HG02798 (cell line): ENCODE data around the gene CITED2.
A peak's percentile ranks its signal among the peaks of the same experiment; 100 is the strongest.
"Not testable (repeated sequence)": the region's sequence is repeated elsewhere in the genome, so short reads cannot be mapped to it uniquely, and the experiment has no call there.

Experiments
- ATAC-seq: cut with Tn5 transposase; IDR thresholded peaks from one replicate; pipeline ENCODE4 v1.9.1; 2021; ENCODE audit warnings: mild to moderate bottlenecking; ENCODE audit not compliant: unreplicated experiment, poor library complexity

CITED2 gene

DNA sequence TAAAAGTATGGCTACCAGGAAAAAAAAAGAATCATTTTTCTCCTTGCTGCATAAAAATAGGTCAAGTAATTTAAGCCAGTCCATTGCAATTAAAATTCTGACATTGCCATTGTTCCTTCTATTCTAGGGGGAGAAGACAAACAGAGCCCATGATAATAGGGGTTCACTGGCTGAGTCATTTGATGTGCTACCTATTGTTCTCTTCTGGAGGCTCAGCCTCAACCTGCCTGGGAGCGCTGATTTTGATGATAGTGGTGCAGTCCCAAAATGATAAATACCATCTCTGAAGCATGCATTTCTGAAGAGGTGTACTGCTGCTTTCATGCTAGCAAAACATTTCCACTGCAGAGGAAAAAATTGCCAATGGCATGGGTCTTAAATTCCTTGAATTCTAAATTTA lies 5.8 kb downstream of the CITED2 start:
- no peak for ATAC-seq

DNA sequence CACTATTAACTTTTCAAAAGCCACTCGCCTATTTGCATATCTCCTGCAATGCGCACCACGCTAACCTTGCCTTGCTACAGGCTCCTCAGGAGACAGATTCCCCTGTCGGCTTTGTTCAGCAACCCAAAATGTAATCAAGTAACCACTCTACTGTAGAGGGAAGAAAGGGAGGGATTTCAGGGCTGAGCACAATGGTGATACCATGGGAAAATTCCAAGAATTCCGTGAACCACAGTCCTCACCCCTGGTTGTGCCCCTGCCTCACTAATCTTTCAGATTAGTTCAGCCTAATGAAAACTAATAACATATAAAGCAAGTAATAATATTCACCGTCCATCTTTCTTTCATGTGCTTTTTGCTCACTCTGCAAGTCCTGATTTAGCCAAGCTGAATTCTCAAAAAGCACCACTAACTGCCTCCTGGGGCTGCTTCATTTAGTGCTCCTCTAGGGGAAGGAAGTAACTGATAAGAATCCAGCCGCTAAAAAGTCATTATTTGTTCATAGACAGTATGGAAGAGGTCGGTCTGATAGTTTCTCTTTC lies 6.6 kb downstream of the CITED2 start:
- no peak for ATAC-seq

DNA sequence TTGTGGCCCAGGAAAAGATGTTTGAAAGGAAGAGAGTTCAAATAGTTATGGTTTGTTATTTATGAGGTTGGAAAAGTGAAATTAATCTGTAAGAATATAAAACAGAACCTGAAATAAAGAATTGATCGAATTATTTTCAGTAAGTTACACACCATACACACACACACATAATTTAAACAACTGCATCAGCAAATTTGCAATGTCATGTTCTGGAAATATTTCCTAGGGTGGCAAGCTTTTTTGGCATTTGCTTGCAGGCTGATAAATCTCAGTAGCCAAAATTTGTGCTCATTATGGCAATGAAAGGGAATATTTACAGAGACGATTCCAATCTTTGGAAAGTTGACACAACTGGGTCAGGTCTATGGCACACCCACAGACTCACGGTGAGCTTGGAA lies 9.5 kb downstream of the CITED2 start:
- no peak for ATAC-seq

DNA sequence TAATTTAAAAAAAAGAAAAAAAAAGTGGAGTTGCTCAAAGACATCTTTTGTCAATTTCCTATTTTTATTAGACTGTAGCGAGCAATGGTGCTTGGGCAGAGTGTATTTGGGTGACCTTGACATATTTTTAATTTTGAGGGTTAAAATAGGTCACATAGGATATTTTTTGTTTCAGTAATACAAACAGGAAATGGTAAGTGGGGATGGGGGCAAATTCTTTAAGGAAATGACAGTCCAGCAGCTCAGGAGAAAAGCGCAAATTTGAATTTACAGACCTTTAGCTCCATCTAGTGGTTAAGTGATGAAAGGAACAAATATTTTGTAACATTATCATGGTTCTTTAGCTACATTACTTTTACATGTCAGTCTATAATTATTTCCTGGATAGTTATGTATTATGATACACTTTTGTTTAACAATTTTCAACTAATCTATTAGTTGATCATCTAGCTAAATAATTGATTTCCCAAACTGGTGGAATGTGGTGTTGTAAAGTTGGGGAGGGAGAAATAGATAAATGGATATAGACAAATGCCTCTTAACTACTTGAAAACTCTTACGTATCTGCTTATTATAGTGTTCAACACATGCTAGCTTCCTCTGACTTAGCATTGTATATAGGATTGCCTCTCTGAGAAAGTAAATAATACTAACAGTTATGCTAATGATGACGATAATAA lies 10.0 kb downstream of the CITED2 start:
- ATAC-seq = peak; percentile 57

DNA sequence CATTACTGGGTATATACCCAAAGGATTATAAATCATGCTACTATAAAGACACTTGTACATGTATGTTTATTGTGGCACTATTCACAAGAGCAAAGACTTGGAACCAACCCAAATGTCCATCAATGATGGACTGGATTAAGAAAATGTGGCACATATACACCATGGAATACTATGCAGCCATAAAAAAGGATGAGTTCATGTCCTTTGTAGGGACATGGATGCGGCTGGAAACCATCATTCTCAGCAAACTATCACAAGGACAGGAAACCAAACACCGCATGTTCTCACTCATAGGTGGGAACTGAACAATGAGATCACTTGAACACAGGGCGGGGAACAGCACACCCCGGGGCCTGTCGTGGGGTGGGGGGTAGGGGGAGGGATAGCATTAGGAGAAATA lies 10.7 kb downstream of the CITED2 start:
- ATAC-seq = not testable (repeated sequence)

DNA sequence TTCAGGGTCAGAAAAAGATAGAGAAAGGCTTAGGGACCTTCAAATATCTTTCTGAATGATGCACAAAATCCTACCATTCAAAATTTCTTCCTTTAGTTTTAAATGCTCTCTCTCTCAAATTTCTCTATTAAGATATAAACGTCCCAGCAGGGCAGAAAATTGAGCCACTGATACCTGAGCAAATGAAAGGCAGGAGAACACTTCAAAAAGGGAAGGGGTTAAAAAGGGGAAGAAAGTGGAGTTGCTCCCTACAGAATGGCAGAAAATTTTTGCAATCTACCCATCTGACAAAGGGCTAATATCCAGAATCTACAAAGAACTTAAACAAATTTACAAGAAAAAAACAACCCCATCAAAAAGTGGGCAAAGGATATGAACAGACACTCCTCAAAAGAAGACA lies 11.3 kb downstream of the CITED2 start:
- ATAC-seq = not testable (repeated sequence)

DNA sequence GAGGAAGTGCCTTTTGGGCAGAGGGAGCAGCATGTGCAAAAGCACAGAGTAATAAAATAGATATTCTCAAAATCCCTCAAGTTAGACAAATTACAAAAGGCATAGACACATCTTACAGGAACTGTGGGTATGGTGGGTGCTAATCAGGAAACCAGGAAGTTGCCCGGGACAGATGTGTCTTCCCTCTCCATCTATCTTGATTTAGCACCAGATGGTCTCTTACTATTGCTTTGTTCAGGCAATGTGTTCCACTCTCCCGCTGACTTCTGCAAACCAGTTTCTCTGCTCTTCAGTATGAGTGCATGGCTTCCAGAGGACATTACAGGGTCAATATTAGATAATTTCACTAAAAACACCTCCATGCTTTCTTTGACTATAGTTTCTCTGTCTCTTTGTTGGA lies 13.2 kb downstream of the CITED2 start:
- no peak for ATAC-seq

DNA sequence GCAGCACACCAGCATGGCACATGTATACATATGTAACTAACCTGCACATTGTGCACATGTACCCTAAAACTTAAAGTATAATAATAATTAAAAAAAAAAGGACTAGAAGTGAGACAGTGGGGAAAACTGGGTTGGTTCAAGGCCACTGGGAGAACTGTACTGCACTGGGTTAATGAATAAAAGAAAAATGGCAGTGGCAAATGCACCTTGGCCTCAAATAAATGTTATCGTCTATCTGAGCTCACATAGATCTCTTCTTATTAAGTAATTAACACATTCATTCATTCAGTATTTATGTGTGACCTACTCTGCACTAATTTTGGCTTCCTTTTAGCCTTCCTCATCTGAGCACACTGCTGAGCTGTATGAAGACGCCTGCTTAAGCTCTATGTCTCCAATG lies 17.5 kb downstream of the CITED2 start:
- no peak for ATAC-seq

DNA sequence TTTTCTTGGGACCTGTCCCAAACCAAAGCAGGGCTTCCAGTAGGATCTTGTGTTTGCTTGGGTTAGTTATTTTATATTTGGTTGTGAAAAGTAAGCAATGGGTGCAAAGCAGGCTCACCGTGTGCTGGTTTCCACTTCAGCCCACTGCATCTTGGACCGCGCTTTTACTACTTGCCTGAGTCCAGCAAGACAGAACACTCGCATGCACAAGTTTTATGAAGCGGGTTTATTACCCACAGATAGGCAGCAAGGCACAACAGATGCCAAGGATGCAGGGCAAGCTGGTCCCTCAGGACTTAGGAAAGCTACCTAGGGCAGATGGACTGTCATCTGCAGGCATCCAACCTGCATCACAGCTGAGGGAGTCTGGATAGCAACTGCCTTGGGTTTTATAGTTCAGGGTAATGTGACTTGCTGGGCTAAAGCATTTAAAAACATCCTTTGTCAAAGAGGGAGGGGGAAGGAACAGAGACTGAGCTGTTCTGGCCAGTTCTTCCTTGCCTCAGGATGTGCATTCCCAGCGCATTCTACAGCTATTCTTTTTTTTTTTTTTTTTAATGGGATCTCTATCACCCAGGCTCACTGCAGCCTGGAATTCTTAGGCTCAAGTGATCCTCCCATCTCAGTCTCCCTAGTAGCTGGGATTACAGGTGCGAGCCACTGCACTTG lies 18.5 kb downstream of the CITED2 start:
- no peak for ATAC-seq

DNA sequence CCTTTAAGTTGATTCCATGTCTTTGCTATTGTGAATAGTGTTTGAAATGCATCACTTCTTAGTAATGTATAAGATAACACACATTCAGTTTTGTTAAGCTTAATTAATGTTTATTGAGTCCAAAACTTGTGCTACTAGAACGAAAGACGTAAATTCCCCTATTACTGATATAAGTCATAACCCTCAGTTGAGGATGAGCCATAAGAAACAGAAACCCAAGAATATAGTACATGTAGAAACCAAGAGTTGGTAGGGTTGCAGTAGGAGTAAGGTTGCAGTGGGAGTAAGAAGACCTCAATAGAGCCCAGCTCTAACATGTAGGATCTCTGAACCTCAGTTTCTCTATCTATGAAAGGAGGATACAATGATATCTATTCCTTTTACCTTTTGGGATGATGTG lies 19.3 kb downstream of the CITED2 start:
- peak; percentile 90 for ATAC-seq

DNA sequence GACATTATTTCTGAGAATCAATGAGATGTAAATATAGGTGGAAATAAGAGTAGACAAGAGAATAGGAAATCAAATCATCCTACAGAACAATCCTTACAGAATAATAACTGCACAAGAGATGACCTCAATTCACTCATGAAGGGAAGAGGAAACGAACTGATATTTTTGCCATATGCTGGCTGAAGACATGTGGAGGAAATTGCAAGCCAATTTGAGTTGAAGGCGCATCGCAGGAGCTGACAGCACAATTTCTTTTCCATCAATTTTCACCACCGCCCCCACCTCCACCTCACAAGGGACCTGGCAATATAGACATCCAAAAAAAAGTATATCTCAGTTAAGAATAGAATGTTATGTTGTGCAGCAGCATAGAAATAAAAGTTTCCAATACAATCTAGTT lies 20.3 kb downstream of the CITED2 start:
- no peak for ATAC-seq

DNA sequence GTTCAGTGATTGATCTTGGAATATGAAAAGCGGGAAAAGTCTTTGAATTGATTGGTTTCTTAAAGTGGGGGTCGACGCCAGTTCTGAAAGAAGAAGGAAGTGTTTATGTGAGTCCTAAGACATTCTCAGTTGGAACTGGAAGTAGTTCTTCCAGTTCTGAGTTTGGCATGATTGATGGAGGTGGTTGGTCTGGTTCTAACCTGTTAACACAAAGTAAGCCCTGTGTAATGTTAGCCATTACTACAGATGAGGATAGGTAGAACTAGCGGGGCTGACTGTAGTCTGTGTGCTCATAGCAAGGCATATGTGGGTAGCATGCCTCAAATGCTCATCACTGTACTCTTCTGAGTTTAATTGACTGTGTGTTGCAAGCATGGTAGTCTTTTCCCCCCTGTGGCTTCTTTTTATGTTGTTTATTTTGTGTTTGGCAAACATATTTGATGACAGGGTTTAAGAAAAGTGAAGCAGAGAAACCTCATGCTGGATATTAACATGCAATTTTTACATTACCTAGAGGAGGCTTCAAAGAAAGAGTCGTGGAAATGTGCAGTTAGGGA lies 24.9 kb downstream of the CITED2 start:
- no peak for ATAC-seq

DNA sequence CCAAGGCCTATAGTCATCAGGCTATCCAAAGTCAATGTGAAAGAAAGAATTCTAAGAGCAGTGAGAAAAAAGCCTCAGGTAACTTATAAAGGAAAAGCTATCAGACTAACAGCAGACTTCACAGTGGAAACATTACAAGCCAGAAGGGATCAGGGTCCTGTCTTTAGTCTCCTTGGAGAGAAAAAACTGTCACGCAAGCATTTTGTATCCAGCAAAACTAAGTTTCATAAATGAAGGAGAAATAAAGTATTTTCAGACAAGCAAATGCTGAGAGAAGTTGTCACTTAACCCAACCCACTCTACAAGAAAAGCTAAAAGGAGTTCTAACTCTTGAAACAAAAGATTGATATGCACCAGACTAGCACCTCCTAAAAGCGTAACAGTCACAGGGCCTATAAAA lies 28.1 kb downstream of the CITED2 start:
- ATAC-seq = no peak

DNA sequence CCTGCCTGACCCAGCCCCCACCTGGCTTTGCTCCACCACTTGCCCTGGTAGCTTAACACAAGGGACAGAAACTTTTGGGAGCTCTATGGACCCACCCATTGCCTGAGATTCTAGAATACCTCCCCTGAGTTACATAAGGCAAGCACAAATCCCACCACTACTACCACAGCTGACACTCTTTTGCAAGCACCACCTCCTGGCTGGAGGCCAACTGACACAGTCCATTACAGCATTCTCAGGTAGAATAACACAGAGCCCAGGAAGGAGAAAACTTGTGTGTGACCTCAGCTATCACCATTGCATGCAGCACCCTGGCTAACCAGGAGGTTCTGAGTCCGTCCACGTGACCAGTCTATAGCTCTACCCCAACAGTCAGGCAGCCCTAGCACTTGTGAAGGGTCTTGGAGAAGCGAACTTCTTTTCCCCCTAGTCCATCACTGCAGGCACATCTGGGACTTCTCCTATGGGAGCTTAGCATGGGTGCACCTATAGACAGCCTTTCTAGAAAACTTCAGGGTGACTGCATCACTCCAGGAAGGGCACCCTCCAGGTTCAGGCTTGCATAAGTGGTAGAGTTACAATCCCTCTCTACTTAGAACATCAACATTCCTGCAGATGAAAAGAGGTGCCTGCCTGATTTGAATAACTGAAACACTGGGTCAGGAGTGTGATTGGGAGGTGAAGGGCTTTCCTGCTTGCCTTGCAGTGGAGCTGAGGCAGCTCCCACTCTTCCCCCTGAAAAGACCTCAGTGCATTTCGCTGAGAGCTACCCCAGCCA lies 30.1 kb downstream of the CITED2 start:
- no peak for ATAC-seq

DNA sequence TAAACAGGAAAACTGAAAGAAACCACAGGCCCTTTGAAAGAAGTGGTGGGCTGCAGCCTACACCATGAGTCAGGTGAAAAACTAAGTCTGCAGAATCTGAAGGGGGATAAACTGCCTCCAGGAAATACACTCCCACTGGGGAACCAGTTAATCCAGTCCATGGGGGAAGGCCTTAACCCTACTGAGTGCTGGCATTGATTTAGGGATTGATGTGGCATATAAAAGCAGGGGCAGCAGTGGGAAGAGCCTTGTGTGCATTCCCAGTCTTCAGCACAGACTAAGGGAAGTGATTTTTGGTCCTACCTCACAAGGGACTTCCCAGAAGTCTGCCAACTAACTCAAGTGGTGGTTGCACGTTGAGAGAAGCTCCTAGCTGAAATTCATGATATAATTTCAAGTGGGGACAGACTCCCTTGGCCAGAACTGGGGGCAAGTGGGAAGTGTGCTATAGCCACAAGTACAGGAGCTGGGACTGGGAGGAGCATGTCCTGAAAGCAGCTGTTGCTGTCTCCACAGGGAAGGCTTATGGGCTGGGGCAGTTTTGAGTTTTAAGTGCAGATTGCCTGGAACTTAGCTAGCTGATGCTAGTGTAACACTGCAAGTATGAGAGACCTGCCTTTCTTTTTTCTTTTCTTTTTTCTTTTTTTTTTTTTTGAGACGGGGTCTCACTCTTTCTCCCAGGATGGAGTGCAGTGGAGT lies 31.2 kb downstream of the CITED2 start:
- no peak for ATAC-seq

DNA sequence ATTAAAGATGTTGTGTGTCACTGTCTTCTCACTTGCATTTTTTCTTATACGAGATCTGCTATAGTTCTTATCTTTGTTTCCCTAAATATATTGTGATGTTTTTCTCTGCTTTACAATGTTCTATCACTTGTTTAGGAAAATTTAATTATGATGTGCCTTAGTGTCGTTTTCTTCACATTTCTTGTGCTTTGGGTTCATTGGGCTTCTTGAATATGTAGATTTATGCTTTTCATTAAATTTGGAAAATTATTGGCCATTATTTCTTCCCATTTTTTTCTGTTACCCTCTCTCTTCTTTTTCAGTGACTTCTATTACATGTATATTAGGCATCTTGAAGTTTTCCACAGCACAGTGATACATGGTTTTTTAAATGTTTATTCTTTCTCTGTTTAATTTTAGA lies 33.4 kb downstream of the CITED2 start:
- no peak for ATAC-seq

DNA sequence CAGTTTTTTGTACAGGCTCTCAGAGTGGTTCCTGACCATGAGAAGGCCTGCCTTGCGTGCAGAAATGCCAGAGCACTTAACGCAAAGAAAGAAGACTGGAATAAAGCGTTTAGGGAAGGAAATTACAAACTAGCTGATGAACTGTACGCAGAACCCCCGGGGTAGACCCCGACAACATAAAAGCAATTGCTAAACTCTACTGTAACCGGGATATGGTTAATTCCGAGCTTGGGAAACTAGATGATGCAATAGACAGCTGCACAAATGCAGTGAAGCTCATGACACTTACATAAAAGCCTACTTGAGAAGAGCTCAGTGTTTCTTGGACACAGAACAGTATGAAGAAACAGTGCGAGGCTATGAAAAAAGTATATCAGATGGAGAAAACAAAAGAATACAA lies 35.7 kb downstream of the CITED2 start:
- ATAC-seq = no peak

DNA sequence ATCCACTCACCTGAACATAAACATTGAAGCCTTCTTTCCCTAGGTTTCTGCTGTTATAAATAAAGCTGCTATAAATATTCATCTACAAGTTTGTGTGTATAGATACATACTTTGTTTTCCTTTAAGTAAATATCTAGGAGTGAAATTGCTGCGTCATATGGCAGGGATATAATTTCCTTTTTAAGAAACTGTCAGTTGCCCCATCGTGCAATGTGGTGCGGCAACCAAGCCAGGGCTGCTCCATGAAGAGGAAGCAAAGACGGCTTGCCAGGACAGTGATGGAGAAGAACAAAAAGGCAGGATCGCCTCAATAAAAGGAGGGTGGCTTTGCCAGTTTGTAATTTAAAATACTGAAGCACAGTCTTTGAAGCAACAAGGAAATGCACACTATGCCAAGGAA lies 36.6 kb downstream of the CITED2 start:
- no peak for ATAC-seq

DNA sequence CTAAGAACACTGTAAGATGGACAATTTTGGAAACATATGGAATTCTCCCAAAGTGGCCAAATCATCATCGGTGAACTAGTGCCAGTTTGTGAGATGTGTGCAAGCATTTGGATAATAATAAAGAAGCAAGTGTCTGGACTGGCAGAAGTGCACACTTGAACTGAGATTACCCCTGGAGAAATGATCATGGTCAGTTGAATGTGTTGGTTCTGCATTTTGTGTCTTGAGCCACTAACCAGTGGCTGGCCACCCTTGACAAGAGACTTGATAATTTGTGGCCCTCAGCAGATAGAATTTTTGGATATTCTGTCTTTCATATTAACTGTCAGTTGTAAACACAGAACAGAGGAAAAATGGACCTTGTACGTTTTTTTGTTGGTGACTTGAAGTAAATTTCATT lies 37.4 kb downstream of the CITED2 start:
- ATAC-seq = peak; percentile 19

DNA sequence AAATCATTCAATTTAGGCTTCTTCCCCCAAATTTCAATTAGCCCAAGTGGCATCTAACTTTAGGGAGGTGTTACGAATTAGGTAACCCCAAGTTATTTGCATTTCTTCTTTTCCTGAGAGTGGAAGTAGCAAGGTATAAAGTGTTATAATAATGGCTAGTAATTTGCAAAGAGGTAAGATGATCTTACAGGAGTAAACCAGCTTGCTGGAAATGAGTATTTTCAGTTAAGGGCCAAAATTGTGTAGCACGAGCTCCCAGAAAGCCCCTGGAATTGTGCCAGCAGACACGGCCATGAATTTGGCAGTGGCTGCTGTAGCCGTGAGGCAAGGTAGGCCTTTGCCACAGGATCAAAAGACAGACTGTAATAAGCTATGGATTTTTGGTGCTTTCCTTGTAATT lies 38.0 kb downstream of the CITED2 start:
- ATAC-seq = peak; percentile 70
